SK-N-SH (cell line): ENCODE data around the gene RAD23A. TPM values are rescaled to one million over a fixed set of nuclear protein-coding genes. Genes with fewer than 3 reads are reported as not detected.

Source experiments
- CTCF ChIA-PET: fragments of 300-600, 350-600 bp; formaldehyde crosslinking; extraction: SDS; loops from one replicate; lab custom pipeline; 2021; lab: Yijun Ruan, JAX
- POLR2A ChIA-PET: fragments of 350-600 bp; sonication (Branson Sonifier 250); formaldehyde crosslinking; extraction: SDS; loops from one replicate; lab custom pipeline; 2020; ENCODE audit warnings: antibody characterized with exemption, inconsistent platforms; lab: Yijun Ruan, JAX
- DNase-seq: peaks from one replicate; pipeline ENCODE4 v3.0.0; 2012
- H2AFZ ChIP-seq: fragments of 200-600 bp; sonication (generic); 2 replicates; pipeline ENCODE4 v1.8.1; 2016; ENCODE audit warnings: antibody characterized with exemption, mild to moderate bottlenecking, low read depth
- H3F3A ChIP-seq: fragments of 200-600 bp; sonication (generic); replicated peaks from 2 replicates; pipeline ENCODE3; 2016; ENCODE audit warnings: antibody characterized with exemption, mild to moderate bottlenecking; ENCODE audit not compliant: insufficient read depth
- H3K27ac ChIP-seq, 2 experiments: fragments of 200-500 bp in 1 of 2; fragments of 200-600 bp in 1 of 2; sonication (Bioruptor generic) in 1 of 2; sonication (generic), shearing (Covaris generic) in 1 of 2; 2 replicates each; pipeline versions ENCODE4 v1.5.1 to v1.6.1; 2014 to 2016; ENCODE audit warnings: low read depth in 2 of 2, inconsistent platforms in 1 of 2, low read length in 1 of 2, mild to moderate bottlenecking in 1 of 2, mixed read lengths in 1 of 2
- H3K27me3 ChIP-seq: fragments of 200-600 bp; sonication (generic), shearing (Covaris generic); 2 replicates; pipeline ENCODE4 v1.6.1; 2016; ENCODE audit warnings: mixed run types; ENCODE audit not compliant: insufficient read depth
- H3K36me3 ChIP-seq, 2 experiments: fragments of 200-500 bp in 1 of 2; fragments of 200-600 bp in 1 of 2; sonication (Bioruptor generic) in 1 of 2; sonication (generic) in 1 of 2; replicated peaks in 1 of 2; 2 replicates each; pipeline versions ENCODE3 to v1.5.1; 2014 to 2016; ENCODE audit warnings: low read length in 1 of 2, mild to moderate bottlenecking in 1 of 2; ENCODE audit not compliant: insufficient read depth in 2 of 2, control insufficient read depth in 1 of 2
- H3K4me1 ChIP-seq, 2 experiments: fragments of 200-500 bp in 1 of 2; fragments of 200-600 bp in 1 of 2; sonication (Bioruptor generic) in 1 of 2; sonication (generic), shearing (Covaris generic) in 1 of 2; 2 replicates each; pipeline versions ENCODE4 v1.5.1 to v1.6.1; 2014 to 2016; ENCODE audit warnings: low read depth in 1 of 2, low read length in 1 of 2, mixed run types in 1 of 2; ENCODE audit not compliant: insufficient read depth in 2 of 2, control insufficient read depth in 1 of 2
- H3K4me2 ChIP-seq: fragments of 200-600 bp; sonication (generic), shearing (Covaris generic); 2 replicates; pipeline ENCODE4 v1.6.1; 2017; ENCODE audit warnings: mixed run types
- H3K4me3 ChIP-seq, 2 experiments: fragments of 200-500 bp in 1 of 2; fragments of 200-600 bp in 1 of 2; sonication (Bioruptor generic) in 1 of 2; sonication (generic), shearing (Covaris generic) in 1 of 2; 2 replicates each; pipeline versions ENCODE4 v1.5.1 to v1.8.1; 2014 to 2016; ENCODE audit warnings: low read depth in 2 of 2, inconsistent platforms in 1 of 2, low read length in 1 of 2, mild to moderate bottlenecking in 1 of 2, mixed read lengths in 1 of 2, moderate library complexity in 1 of 2
- H3K79me2 ChIP-seq: fragments of 200-600 bp; sonication (generic); 2 replicates; pipeline ENCODE4 v1.8.1; 2017; ENCODE audit warnings: mild to moderate bottlenecking; ENCODE audit not compliant: insufficient read depth
- H3K9ac ChIP-seq: fragments of 200-600 bp; sonication (generic); 2 replicates; pipeline ENCODE4 v1.6.1; 2017; ENCODE audit warnings: mixed run types
- H3K9me2 ChIP-seq: fragments of 200-600 bp; sonication (generic); 2 replicates; pipeline ENCODE4 v1.6.1; 2017; ENCODE audit warnings: mixed run types
- H3K9me3 ChIP-seq: fragments of 200-600 bp; sonication (generic); 2 replicates; pipeline ENCODE4 v1.6.1; 2017; ENCODE audit warnings: mixed run types, mild to moderate bottlenecking, moderate library complexity
- H4K20me1 ChIP-seq: fragments of 200-600 bp; sonication (generic); 2 replicates; pipeline ENCODE4 v1.6.1; 2017; ENCODE audit warnings: mild to moderate bottlenecking, mixed run types; ENCODE audit not compliant: insufficient read depth
- CHD2 ChIP-seq: fragments of 150-350 bp; IDR thresholded peaks from 2 replicates; pipeline ENCODE4 v1.6.1; 2018; ENCODE audit warnings: low read length; ENCODE audit not compliant: partially characterized antibody
- EP300 ChIP-seq, 2 experiments: IDR thresholded peaks; 2 replicates each; pipeline versions ENCODE4 v1.4.0 to v1.6.1; 2012; ENCODE audit warnings: borderline replicate concordance in 1 of 2, low read depth in 1 of 2, low read length in 1 of 2
- EZH2phosphoT487 ChIP-seq: fragments of 200-600 bp; sonication (generic); IDR thresholded peaks from 2 replicates; pipeline ENCODE4 v1.6.1; 2017; ENCODE audit warnings: low read depth, mixed run types, mild to moderate bottlenecking, antibody characterized with exemption, moderate library complexity, borderline replicate concordance
- GABPA ChIP-seq: IDR thresholded peaks from 2 replicates; pipeline ENCODE4 v1.4.0; 2012; ENCODE audit warnings: low read depth, mild to moderate bottlenecking
- MXI1 ChIP-seq: IDR thresholded peaks from 2 replicates; pipeline ENCODE4 v1.6.1; 2012; ENCODE audit warnings: mild to moderate bottlenecking, low read depth, low read length, improper control_type of control experiment
- NFIC ChIP-seq: IDR thresholded peaks from 2 replicates; pipeline ENCODE4 v1.4.0; 2012; ENCODE audit warnings: borderline replicate concordance
- NRF1 ChIP-seq: IDR thresholded peaks from 2 replicates; pipeline ENCODE4 v1.6.1; 2012; ENCODE audit warnings: low read depth, mild to moderate bottlenecking, low read length
- RAD21 ChIP-seq: IDR thresholded peaks from 2 replicates; pipeline ENCODE4 v1.6.1; 2012; ENCODE audit warnings: mild to moderate bottlenecking, low read length
- RCOR1 ChIP-seq: fragments of 150-350 bp; IDR thresholded peaks from 2 replicates; pipeline ENCODE4 v1.6.1; 2017; ENCODE audit warnings: antibody characterized with exemption, low read length
- RFX5 ChIP-seq: IDR thresholded peaks from 2 replicates; pipeline ENCODE4 v1.6.1; 2012; ENCODE audit warnings: mild to moderate bottlenecking, improper control_type of control experiment, low read length
- RXRA ChIP-seq: IDR thresholded peaks from 2 replicates; pipeline ENCODE4 v1.4.0; 2012; ENCODE audit warnings: low read depth, mild to moderate bottlenecking, borderline replicate concordance
- USF1 ChIP-seq: IDR thresholded peaks from 2 replicates; pipeline ENCODE4 v1.4.0; 2012; ENCODE audit warnings: low read depth, borderline replicate concordance
- WGBS: methylation state at CpG from one replicate; pipeline ENCODE4 v1.1.6; 2017; ENCODE audit warnings: low lambda C conversion rate; 5-methylcytosine and 5-hydroxymethylcytosine counted together
- polyA plus RNA-seq, 3 experiments: library from polyadenylated mRNA; depleted of rRNA; stranded (reverse); fragments of >200 nt; gene quantifications; 2 replicates each; pipeline ENCODE4 v1.2.3, GENCODE V29; 2012
- TF ChIP-seq, protein P1 (sequence below): fragments of 150-350 bp; IDR thresholded peaks from 2 replicates; pipeline ENCODE4 v1.6.1; 2017; ENCODE audit warnings: antibody characterized with exemption, low read length, low read depth, borderline replicate concordance

Gene RAD23A
- polyA plus RNA-seq, 1 of the 3 experiments (the other 2 are of a cell fraction) = 116 TPM

DNA sequence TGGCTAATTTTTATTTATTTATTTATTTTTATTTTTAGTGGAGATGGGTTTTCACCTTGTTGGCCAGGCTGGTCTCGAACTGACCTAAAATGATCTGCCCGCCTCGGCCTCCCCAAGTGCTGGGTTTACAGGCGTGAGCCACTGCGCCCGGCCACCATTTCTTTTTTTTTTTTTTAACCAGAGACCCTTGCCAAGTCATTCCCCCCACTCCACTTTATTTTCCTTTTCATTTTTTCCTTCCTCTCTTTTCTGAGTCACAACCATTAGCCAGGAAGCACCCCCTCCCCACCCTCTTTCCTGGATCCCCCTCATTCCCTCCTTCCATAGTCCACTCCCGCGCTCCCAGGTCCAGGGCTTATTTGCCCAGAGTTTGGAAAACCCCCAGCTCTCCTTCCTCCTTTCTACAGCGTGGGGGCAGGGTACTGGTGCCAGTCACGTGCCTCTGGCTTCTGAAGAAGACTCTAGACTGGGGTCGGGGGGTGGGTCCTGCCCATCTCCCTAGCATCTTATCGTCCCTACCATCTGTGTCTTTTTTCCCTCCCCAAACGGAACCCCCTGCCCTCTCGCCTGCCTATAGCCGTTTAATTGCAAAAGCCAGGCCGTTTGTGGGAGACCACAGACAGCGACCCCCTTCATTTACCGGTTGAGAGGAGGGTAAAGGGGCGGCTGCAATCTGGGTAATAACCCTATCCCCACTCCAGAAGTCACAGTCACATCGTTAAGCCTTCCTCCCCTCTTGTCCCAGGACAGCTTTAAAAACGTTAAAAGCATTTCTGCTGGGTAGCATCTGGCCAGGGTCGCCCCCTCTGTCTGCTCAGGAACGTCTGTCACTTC, 8.4 kb upstream of the RAD23A start:
- peak in 1 of 2 experiments; percentile 7; a peak in 1 of 4 replicates for TF ChIP-seq EP300 (IDR thresholded peaks at IDR 0.05; ENCODE audit: borderline replicate concordance in 1 of 2, low read depth in 1 of 2, low read length in 1 of 2)
- no peak for TF ChIP-seq RFX5
- no peak for TF ChIP-seq GABPA
- TF ChIP-seq MXI1 = no peak; the same call in 1 of the 2 replicates
- peak; percentile 72; the same call in 1 of the 2 replicates for TF ChIP-seq USF1
- TF ChIP-seq NFIC = no peak
- no peak for TF ChIP-seq RAD21
- no peak for TF ChIP-seq NRF1
- TF ChIP-seq RCOR1 = no peak
- TF ChIP-seq CHD2 = peak; percentile 26
- TF ChIP-seq RXRA = no peak
- TF ChIP-seq EZH2phosphoT487 = no peak
- TF ChIP-seq, protein P1, sequence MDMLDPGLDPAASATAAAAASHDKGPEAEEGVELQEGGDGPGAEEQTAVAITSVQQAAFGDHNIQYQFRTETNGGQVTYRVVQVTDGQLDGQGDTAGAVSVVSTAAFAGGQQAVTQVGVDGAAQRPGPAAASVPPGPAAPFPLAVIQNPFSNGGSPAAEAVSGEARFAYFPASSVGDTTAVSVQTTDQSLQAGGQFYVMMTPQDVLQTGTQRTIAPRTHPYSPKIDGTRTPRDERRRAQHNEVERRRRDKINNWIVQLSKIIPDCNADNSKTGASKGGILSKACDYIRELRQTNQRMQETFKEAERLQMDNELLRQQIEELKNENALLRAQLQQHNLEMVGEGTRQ = no peak
- peak overlapping the region; percentile 51; the same call in 1 of the 2 replicates for H3K9ac ChIP-seq
- peak overlapping the region; percentile 73 for H2AFZ ChIP-seq
- 38% methylated on average over 22 of the region's 23 CpGs for WGBS
- DNase-seq = peak; percentile 52
- H3K27ac ChIP-seq = peak overlapping the region; percentile 30 to 83; a peak in 3 of 4 replicates
- H3K4me3 ChIP-seq = peak overlapping the region; percentile 53 to 64
- no peaks in the 10 kb centered on the region for H3K9me2 ChIP-seq
- peaks cover 17 to 33% of the 10 kb centered on the region in 2 experiments for H3K36me3 ChIP-seq
- no peaks in the 10 kb centered on the region for H3K9me3 ChIP-seq
- H3K79me2 ChIP-seq = peaks cover 51% of the 10 kb centered on the region
- H3K4me2 ChIP-seq = peak overlapping the region; percentile 81
- H3K27me3 ChIP-seq = no peaks in the 10 kb centered on the region
- peaks cover 31% of the 10 kb centered on the region for H4K20me1 ChIP-seq
- peaks cover 36% of the 10 kb centered on the region for H3F3A ChIP-seq
- ChIA-PET POLR2A (interaction anchor here (0.8 to 3.3 kb wide), 13 partner anchors 9 to 154 kb away, joined by 3 to 16 read pairs (median 5); partner anchors contain the start of genes DNASE2, GCDH, RAD23A and RTBDN), CTCF (interaction anchor here (0.8 to 1.8 kb wide), 4 partner anchors 12 to 103 kb away, joined by 3 to 9 read pairs (median 3); partner anchors contain the start of gene RTBDN)
- peaks cover 19 to 35% of the 10 kb centered on the region in 2 experiments; a peak in 3 of 4 replicates for H3K4me1 ChIP-seq
